ENCODE results near the gene KRT74. TPM values are rescaled to one million over a fixed set of nuclear protein-coding genes. Genes with fewer than 3 reads are reported as not detected.

Gene KRT74
- polyA plus RNA-seq, 1 donor, result not detected

DNA sequence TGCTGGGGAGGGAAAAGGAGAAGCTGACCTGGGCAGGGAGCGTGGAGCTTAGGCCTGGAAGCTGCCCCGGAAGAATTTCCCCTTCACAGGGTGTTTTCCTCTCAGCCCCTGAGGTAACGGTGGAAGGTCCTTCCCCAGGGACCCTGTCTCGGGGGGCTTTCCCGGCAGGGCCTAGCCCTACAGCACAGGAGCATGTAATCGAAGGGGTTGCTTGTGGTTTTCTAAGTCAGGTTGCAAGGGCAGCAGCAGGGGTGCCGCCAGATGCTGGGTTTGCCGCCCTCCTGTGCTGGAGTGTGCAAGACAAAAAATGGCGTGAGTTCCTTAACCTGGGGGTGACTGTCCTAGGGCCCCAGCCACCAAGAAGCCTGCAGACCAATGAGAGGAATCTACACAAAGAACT, 1.6 kb upstream of the KRT74 start:
- no peak for DNase-seq

DNA sequence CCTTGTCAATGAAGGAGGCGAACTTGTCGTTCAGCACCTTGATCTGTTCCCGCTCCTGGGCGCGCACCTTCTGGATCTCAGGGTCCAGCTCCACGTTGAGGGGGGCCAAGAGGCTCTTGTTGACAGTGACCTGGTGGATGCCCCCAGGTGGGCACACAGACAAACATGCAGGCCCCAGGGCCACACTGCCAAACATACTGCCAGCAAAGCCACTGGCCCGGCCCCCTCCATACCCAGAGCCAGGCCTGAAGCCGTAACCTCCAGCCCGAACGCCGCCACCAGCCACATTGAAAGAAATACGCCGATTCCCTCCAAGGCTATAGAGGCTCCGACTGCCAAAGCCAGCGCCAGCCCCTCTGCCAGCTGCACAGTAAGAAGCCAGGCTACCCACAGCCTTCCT, 337 bp downstream of the KRT74 start:
- DNase-seq, result no peak

DNA sequence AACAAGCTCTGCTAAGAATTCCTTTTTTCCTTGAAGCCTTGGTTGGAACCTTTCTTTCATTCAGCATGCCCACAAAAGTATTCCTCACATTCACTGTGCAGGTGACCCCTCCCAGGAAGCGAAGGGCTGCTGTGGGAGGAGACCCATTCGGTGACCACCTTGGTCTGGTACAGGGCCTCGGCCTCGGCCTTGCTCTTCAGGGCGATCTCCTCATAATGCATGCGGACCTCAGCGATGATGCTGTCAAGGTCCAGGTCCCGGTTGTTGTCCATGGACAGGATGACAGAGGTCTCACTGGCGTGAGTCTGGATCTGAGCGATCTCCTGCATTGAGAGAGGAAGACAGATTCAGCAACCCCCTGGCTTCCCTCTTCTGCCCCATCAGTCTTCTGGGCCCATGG, 3.1 kb downstream of the KRT74 start:
- DNase-seq, result no peak

DNA sequence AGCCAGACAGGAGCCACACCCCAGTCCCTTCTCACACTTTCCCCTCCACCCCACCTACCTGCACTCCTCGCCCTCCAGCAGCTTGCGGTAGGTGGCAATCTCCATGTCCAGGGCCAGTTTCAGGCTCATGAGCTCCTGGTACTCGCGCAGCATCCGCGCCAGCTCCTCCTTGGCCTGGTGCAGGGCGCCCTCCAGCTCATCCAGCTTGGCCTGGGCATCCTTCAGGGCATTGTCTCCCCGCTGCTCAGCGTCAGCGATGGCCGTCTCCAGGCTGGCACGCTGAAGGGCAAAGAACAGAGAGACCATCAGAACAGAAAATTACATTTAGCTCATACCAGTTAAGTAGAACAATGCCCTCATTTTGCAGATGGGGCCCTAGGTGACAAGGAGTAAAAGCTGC, 5.5 kb downstream of the KRT74 start:
- DNase-seq, result no peak

DNA sequence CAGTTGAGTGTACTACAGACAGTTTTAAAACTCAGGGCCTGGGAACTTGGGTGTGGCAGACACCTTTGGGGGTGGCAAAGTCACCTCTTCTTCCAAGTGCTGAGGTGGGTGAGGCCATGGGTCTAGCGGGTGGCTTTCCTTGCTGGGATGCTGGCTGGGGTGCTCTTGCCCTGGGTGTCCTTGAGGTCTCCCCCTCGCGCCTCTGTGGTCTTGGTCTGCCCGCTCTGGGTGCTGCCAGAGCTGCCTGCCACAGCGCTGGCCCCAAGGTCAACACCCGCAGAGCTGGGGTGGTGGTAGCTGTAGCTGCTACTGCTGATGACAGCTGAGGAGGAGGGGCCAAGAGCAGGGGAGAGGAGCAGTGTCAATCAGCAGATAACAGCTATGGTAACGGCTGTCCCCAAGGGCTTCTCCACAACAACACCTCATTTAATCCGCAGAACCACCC, 6.8 kb downstream of the KRT74 start:
- no peak for DNase-seq

DNA sequence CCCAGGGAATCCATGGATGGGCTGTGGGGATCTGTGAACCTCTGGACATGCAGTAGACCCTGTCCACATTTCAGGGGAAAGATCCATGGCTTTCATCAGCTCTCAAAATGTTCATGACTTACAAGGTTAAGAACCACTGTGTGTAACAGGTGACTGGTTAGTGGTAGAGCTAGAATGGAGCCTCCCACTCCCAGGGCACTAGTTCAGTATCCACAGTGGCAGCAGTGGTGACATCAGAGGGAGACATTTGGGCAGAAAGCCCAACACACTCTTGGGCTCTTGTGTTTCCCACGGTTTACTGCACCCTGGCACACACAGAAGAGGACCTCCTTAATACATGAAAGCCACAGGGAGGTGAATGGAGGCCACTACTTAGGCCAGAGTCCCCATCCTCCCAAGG, 9.1 kb downstream of the KRT74 start:
- DNase-seq, result no peak

DNA sequence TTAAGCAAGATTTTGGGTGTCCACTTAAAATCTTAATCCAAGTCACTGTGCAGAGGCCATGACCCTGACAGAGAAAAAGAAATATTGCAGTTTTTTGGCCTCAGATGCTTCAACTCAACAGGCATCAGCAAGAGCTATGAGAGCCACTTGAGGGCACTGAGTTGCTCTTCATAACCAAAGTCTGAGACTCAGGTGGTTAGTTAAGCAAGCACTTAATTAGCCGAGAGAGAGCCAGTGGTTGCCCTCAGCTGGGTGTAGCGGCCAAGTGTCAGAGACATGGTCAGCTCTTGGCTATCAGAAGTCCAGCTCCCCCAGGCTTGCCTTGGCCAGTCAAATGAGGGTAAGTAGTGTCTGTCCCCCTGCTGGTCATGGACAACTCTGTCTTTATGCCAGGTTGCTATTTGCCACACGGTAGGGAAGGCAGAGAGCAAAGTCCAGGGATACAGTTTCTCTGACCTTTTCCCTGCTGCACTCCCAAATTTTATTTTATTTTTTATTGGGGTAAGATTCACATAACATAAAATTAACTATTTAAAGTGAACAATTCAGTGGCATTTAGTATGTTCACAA, 11.7 kb downstream of the KRT74 start:
- DNase-seq, result no peak

DNA sequence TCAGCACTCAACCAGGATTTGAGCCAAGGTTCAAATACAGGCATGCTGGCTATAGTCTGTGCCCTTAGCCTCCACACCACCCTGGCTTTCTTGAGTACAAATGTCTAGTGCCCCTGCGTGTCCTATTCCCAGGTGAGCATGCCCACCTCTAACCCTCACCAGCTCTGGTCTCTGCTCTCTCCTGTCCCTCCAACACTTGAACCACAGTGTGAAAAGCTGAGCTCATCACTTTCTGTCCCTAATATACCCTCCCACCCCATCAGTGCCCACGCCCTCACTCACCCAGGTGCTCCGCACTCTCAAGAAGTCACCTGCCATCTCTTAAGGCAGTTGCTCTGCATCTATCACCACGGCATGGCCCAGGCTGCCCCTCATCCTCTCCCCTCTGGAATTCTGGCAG, 13.7 kb downstream of the KRT74 start:
- no peak for DNase-seq

DNA sequence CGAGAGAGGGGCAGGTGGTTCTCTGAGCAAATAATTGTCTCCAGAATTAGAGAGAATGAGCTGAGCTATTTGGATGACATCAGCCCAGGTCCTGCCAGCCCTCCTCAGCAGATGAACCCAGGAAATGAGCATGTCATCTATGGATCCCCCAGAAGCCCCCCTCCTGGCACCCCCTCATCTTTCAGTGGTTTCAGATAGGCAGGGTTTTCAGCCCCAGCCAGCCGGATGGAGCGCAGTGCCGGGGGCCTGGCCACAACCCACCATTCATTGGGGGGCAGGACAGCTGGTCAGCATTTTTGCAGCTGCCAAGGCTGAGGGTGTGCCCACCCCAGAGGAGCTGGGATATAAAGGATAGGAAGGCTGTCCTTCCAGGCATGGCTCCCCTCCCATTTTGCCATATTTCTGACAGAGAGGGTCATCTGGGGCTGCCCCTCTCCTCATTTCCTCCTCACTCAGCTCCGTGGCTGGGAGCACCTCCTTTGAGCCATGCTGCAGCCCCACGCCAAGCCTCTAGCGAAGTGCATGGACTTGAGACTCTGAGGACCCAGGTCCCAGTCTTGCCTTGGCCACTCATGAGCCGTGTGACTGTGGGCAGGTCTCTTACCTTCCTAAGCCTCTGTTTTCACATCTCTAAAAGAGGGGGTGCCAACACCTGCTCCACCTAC, 14.7 kb downstream of the KRT74 start:
- no peak for DNase-seq

DNA sequence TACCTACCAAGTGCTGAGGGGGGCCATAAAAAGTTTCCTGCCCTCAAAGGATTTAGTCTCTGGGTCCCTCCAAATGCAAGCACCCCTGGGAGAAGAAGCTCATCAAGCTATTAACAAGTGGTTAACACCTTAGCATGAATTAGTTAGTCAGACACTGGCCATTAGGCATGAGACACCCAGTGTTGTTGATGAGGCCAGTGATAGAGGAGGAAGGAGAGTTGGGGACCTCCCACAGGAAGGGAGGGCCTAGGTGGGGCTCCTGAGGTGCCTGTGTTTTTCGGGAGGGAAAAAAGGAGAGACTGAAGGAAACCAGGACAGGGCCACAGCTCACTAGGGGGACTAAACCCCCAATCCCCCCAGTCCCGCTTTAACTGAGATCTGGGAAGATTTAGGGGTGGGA, 16.2 kb downstream of the KRT74 start:
- DNase-seq, result no peak

DNA sequence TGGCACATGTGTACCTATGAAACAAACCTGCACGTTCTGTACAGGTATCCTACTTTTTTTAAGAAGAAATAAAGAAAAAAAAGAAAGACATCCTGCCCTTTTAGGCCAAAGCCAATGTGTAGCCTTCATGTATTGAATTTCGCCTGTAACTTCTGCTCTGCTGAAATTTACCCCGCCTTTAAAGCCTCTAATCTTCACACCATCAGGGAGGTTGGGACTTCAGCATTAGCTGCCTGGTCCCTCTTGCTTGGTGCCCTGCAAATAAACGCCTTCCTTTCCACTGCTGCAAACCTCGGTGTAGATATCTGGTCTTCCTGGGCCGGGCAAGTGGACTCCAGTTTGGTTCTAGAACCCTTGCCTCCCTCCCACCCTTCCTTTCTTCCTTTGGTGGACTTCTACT, 18.1 kb downstream of the KRT74 start:
- no peak for DNase-seq

DNA sequence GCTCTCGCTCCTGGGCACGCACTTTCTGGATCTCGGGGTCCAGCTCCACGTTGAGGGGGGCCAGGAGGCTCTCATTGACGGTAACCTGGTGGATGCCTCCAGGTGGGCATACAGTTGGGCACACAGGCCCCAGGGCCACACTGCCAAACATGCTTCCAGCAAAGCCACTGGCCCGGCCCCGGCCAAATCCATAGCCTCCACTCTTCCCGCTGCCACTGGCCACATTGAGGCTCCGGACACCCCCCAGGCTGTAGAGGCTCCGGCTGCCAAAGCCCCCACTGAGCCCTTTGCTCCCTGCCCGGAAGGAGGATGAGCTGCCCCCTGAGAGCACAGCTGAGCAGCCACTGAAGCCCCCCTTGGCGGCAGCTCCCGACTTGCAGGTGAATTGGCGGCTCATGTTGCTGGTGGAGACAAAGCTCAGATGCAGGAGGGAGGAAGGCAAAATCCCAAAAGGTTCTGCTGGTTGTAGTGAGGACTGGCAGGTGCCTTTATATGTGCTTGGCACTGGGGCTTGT, 20.9 kb downstream of the KRT74 start, which contains the start of gene KRT71:
Gene KRT71 (minus strand): TSS at position 465 of the 515 bp plus-strand sequence. CDS start 68 bp downstream, at position 397.
- DNase-seq, result no peak

DNA sequence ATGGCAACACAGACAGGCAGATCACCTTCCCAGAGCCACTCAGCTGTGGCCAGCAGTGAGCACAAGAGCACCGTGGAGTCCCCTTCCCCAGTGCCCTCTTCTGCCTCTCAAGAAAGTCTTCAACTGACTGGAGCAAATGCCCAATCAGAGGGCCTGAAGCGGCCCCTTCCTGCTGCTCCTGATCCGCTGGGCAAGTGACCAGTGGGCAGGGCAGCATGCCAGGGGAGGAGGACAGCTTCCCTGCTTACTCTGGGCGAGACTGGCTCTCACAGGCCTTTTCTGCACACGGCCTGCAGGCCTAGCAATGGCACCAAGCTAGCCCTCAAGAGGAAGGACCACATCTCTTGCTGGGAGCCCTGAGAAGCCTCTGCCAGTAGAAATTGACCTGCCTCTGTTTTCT, 21.6 kb downstream of the KRT74 start:
- DNase-seq, result no peak

DNA sequence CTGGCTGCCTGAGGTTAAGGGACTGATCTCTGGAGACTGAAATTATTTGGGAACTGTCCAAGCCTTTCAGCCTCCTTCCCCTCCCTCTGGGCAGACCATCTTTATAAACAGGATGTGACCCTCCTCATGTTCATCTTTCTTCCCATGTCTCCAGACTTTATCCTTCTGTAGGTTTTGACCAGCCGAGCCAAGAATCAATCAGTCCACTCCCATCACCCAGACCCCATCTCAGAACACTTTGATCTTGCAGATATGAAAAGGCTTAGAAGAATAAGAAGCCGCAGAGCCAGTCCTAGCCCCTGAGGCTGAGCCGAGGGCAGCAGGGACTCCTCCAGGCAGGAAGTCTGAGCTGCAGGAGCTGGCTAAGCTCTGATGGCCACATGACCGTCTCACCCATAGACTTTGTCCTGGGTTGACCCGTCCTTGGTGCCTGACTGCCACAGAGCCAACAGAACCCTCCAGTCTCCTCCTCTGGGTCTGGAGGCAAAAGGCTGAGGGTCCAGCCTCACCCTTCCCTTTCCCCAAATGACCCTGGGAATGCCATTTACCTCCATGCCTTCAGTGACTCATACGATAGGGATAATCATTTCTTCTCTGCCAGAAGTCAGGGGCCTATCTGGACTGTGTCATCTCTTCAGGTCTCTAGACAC, 22.3 kb downstream of the KRT74 start:
- DNase-seq, result no peak

DNA sequence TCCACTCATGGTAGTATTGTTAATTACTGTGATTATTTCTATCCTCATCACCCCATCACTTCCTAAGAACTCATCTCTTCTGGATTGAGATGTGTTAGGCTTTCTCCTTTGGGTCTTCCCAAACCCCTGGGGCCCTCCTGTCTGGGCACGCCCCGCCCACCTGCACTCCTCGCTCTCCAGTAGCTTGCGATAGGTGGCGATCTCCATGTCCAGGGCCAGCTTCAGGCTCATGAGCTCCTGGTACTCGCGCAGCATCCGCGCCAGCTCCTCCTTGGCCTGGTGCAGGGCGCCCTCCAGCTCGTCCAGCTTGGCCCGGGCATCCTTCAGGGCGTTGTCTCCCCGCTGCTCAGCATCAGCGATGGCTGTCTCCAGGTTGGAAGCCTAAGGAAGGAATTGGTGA, 27.5 kb downstream of the KRT74 start:
- no peak for DNase-seq

DNA sequence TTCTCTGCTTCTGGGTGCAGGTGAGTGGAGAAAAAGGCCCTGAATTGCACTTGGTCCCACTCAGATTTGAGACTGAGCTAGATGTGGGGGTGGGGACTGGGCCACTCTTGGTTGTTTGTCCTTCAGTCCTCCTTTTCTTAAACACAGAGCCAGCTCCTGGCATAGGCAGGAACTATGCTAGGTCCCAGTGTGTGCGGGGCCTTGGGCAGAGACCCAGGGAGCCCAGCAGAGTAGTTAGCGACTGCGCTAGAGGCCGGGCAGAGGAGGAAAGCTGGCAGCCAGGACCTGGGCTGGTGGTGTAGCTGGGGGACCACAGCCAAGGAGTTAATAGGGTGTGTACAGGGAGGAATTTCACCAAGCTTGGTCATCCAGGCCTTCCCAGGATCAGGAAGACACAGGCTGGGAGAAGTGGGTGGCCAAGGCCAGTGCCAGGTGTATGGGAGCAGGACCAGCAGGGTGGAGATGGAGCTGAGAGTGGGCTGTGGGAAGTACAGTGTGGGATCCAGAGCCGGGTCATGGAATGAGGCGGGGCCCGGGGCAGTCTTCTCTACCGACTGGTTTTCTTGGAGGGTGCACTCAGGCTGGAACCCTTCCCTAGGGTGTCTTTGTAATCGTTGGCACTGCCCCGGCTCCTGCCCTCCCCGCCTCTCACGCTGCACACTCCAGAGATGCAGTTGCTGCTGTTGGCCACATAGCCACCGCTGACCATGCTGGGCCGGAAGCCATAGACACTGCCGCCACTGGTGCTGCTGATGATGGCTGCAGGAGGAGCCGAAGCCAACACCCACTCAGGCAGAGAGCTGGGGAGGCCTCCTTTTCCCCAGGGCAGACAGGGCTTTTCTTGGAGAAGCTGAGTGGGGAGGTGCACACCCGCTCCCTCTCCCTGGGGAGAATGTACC, 29.4 kb downstream of the KRT74 start:
- DNase-seq, result no peak

DNA sequence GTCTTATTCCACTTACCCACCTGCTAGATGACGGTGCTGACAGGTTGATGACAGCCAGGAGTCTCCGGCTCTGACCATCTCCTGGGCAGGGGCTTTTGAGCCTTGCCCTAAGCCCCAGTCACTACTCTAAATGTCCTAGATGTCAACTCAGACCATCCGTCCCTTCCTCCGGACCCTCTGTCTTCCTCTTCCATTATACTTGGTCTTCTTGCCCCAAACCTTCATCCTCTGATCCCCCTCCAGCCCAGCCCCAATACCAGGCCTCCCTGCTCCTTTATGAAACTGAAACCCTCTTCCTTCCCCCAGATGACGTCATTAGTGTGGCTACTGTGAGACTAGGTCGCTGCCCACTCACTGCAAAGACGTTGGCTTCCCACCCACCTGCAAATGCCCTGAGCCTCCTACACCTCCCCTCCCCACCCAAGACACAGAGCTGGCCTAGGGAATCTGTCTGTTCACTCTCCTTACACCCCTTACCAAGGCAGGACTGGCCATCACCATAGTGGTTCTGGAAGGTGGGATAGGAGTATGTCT, 30.8 kb downstream of the KRT74 start:
- no peak for DNase-seq

DNA sequence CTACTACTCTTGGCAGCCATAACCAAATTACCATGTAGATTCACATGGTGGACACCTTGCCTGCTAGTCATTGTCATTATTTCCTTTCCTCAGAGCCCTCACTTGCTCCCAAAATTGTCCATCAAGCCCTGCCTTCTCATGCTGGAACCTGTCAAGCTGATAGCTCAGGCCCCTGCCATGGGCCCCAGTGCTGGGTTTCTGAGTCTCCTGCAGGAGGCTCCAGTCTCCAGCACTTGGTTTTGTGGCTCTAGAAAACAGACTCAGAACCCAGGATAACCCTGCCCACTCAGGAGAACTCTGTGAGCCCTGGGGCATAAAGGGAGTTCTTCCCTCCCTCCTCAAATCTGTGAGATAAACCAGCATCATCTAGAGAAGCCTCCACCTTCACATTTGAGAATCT, 31.5 kb downstream of the KRT74 start:
- no peak for DNase-seq

DNA sequence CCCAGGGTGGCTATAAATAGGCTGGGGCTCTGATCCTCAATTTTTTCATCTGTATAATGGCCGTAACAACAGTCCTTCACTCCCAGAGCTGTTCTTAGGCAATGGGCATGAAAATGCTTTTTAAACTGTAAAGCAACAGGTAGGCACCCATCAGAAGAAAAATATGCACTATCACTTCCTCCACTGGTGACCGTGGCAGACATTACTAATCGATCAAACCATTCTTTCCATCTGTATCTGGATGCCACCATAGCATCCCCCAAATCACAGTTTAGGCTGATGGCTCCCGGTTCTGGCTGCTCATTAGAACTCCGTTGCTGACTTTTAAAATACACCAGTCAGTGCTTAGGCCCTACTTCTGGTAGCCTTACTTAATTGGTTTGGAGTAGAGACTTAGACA, 31.9 kb downstream of the KRT74 start:
- DNase-seq, result no peak

DNA sequence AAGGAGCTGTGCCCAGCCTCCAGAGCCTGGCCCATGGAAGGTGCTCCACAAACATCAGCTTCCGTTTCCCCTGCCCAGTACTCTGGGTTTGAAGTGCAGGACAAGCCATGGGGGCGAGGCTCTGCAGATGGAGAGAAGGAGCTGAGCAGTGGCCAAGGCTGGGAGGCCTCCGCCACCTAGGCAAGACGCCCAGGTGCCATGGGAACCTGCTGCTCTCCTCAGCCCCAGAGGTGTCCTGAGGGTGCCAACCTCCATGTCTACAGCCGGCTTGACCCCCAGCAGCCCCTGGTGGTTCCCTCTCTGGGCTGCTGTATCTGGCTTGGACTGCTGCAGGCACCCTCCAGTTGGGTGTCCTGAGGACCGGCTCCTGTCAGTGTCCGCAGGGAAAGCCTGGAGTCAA, 33.1 kb downstream of the KRT74 start:
- DNase-seq, result no peak

DNA sequence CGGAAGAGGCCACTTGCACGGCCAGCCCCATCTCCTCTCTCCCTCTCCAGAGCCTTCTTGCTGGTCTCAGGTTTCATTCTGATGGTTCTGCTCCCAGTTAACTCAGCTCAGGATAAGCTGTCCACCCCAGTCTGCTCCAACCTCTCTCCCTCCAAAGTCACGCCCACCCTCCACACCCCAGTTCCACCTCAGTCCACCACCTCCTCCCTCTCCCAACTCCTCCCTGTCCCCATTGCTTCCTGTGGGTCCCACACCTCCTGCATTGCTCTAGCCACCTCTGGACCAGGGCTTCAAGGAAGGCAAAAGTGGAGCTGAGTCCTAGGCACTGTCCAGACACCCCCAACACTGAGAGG, 33.8 kb downstream of the KRT74 start:
- no peak for DNase-seq

DNA sequence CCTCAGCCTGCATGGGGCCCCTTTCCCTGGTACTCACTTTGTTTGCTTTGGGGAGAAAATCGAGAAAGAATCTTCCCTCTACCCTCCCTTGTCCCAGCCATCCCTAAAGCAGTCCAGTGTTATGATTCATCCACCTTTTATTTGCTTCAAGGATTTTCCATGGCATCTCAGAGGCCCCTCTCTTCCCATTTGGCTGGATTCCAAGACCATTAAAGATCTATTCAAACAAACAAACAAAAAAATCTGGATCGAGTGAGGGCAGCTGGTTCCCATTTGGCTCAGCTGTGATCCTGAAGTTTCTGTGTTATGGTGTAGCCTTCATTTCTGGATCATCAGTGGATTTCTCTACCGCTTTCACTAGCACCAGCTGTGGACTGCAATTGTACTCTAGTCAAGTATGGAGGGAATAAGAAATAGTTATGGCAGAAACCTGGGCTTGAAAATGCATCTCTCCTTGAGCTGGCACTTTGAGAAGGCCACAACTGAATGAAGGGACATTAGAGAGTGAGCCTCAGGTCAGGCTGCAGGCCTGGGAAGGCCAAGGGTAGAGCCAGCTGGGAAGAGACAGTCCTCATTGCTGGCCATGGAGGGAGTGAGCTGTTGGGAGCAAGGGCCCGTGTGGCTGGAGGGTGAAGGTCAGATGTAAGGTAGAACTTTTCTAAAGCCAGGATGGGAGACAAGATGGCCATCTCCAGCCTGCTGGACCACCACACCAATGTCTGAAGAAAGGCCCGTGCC, 34.4 kb downstream of the KRT74 start:
- DNase-seq, result peak; percentile 18
